Measurements from ENCODE around the gene ECM2.

- TF ChIP-seq CTCF (IDR thresholded peaks at IDR 0.05), result no peak
- no peak for TF ChIP-seq POLR2AphosphoS5 (IDR thresholded peaks at IDR 0.05)
- TF ChIP-seq POLR2A (IDR thresholded peaks at IDR 0.05), result no peak
Observed at GRCh38 chr9:92457576-92457975, 78.2 kb downstream of the ECM2 start.
